Measurements from ENCODE around the gene PSMB11. TPM values are rescaled to one million over a fixed set of nuclear protein-coding genes. Genes with fewer than 3 reads are reported as not detected.

The PSMB11 gene
- total RNA-seq, 1 donor from 2014 or later = not detected

Other genes with a start within 250 kb of the PSMB11 start
- gene SLC7A7, start 226.8 kb upstream of the PSMB11 start, total RNA-seq = 1.5 TPM
- gene MRPL52, start 212.3 kb upstream of the PSMB11 start, total RNA-seq = 19.9 TPM
- 11.3 TPM for gene MMP14, start 205.6 kb upstream of the PSMB11 start, total RNA-seq
- gene LRP10, start 170.5 kb upstream of the PSMB11 start, total RNA-seq = 4.7 TPM
- 2.0 TPM for gene REM2, start 159.0 kb upstream of the PSMB11 start, total RNA-seq
- gene RBM23, start 123.1 kb upstream of the PSMB11 start, total RNA-seq = 66.6 TPM
- gene PRMT5, start 112.8 kb upstream of the PSMB11 start, total RNA-seq = 44.0 TPM
- 17.9 TPM for gene HAUS4, start 85.1 kb upstream of the PSMB11 start, total RNA-seq
- gene AJUBA, start 59.7 kb upstream of the PSMB11 start, total RNA-seq = 2.0 TPM
- 3.2 TPM for gene C14orf93, start 32.1 kb upstream of the PSMB11 start, total RNA-seq
- gene PSMB5, start 7.3 kb upstream of the PSMB11 start, total RNA-seq = 158 TPM
- gene CDH24, start 15.3 kb downstream of the PSMB11 start, total RNA-seq = 12.0 TPM
- 61.0 TPM for gene ACIN1, start 52.9 kb downstream of the PSMB11 start, total RNA-seq
- 12.8 TPM for gene C14orf119, start 53.3 kb downstream of the PSMB11 start, total RNA-seq
- not detected for gene CIROP, start 62.8 kb downstream of the PSMB11 start, total RNA-seq
- not detected for gene CEBPE, start 77.0 kb downstream of the PSMB11 start, total RNA-seq
- 5.7 TPM for gene SLC7A8, start 141.4 kb downstream of the PSMB11 start, total RNA-seq
- not detected for gene RNF212B, start 195.7 kb downstream of the PSMB11 start, total RNA-seq
- 1.7 TPM for gene HOMEZ, start 243.9 kb downstream of the PSMB11 start, total RNA-seq